ENCODE results near the gene PLXDC2. TPM values are rescaled to one million over a fixed set of nuclear protein-coding genes. Genes with fewer than 3 reads are reported as not detected.

PLXDC2 gene
- polyA plus RNA-seq, 1 of the 3 experiments (the other 2 are of a cell fraction), result 2.5 TPM

DNA sequence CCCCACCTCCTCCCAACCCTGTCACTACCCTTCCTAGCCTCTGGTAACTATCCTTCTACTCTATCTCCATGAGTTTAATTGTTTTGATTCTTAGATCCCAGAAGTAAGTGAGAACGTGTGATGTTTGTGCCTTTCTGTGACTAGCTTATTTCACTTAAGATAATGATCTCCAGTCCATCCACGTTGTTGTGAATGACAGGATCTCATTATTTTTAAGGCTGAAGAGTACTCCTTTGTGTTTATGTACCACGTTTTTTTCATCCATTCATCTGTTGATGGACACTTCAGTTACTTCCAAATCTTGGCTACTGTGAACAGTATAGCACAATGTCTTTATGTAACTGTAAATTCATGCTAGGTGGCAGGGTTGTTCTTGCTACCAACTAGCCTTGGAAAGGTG is 461.6 kb downstream of the PLXDC2 start (continued):
- TF ChIP-seq EP300 (IDR thresholded peaks at IDR 0.05; ENCODE audit: borderline replicate concordance in 1 of 2, low read depth in 1 of 2, low read length in 1 of 2) (no peak), FOSL2 (IDR thresholded peaks at IDR 0.05; ENCODE audit: borderline replicate concordance, low read depth) (no peak), MEF2A (IDR thresholded peaks at IDR 0.05; ENCODE audit: borderline replicate concordance, low read depth) (no peak)
- TF ChIP-seq, protein P1, sequence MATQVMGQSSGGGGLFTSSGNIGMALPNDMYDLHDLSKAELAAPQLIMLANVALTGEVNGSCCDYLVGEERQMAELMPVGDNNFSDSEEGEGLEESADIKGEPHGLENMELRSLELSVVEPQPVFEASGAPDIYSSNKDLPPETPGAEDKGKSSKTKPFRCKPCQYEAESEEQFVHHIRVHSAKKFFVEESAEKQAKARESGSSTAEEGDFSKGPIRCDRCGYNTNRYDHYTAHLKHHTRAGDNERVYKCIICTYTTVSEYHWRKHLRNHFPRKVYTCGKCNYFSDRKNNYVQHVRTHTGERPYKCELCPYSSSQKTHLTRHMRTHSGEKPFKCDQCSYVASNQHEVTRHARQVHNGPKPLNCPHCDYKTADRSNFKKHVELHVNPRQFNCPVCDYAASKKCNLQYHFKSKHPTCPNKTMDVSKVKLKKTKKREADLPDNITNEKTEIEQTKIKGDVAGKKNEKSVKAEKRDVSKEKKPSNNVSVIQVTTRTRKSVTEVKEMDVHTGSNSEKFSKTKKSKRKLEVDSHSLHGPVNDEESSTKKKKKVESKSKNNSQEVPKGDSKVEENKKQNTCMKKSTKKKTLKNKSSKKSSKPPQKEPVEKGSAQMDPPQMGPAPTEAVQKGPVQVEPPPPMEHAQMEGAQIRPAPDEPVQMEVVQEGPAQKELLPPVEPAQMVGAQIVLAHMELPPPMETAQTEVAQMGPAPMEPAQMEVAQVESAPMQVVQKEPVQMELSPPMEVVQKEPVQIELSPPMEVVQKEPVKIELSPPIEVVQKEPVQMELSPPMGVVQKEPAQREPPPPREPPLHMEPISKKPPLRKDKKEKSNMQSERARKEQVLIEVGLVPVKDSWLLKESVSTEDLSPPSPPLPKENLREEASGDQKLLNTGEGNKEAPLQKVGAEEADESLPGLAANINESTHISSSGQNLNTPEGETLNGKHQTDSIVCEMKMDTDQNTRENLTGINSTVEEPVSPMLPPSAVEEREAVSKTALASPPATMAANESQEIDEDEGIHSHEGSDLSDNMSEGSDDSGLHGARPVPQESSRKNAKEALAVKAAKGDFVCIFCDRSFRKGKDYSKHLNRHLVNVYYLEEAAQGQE (IDR thresholded peaks at IDR 0.05; ENCODE audit: low read depth, low read length), result no peak

DNA sequence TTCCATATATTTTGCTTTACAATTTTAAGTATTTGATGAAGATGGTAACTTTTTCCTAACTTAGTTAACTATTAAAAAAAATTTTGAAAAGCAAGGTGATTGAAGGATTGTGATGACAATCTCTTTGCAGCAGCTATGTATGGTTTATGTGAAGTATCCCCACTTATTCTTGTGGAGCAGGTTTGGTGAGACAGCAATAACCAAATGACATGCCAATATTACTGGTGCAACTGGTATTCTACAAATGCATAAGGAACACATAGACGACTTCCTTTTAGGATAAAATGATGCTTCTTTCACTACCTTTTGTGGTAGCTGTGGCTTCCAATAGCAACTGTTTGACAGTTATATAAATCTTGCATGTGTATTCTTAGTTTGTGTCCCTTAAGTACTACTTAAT is 465.3 kb downstream of the PLXDC2 start:
- no peaks in the 10 kb centered on the region for H3K79me2 ChIP-seq (ENCODE audit: insufficient read depth)
- CTCF ChIA-PET, result interaction anchor here (1.3 kb wide), 1 partner anchor 25 kb away, joined by 3 read pairs; no protein-coding TSS in a partner anchor
- POLR2A ChIA-PET, result no interaction called here
- H4K20me1 ChIP-seq (ENCODE audit: insufficient read depth), result no peaks in the 10 kb centered on the region
- TF ChIP-seq NFIC (IDR thresholded peaks at IDR 0.05; ENCODE audit: borderline replicate concordance) (no peak), RAD21 (IDR thresholded peaks at IDR 0.05; ENCODE audit: low read length) (no peak), TAF1 (IDR thresholded peaks at IDR 0.05; ENCODE audit: borderline replicate concordance, low read depth, low read length) (no peak), JUND (IDR thresholded peaks at IDR 0.05) (no peak), FOSL2 (IDR thresholded peaks at IDR 0.05; ENCODE audit: borderline replicate concordance, low read depth) (no peak), MEF2A (IDR thresholded peaks at IDR 0.05; ENCODE audit: borderline replicate concordance, low read depth) (no peak), EZH2phosphoT487 (IDR thresholded peaks at IDR 0.05; ENCODE audit: borderline replicate concordance, low read depth) (no peak), GATA2 (CRISPR knock-in tag; IDR thresholded peaks at IDR 0.05) (no peak), SIN3A (IDR thresholded peaks at IDR 0.05; ENCODE audit: borderline replicate concordance, low read depth, low read length) (no peak), NRF1 (IDR thresholded peaks at IDR 0.05; ENCODE audit: low read depth, low read length) (no peak), RCOR1 (IDR thresholded peaks at IDR 0.05; ENCODE audit: low read length) (no peak), RFX5 (IDR thresholded peaks at IDR 0.05; ENCODE audit: low read length) (no peak), TEAD4 (IDR thresholded peaks at IDR 0.05; ENCODE audit: borderline replicate concordance, insufficient read depth) (no peak), FOXM1 (IDR thresholded peaks at IDR 0.05; ENCODE audit: low read depth) (no peak)
- TF ChIP-seq, protein P2, sequence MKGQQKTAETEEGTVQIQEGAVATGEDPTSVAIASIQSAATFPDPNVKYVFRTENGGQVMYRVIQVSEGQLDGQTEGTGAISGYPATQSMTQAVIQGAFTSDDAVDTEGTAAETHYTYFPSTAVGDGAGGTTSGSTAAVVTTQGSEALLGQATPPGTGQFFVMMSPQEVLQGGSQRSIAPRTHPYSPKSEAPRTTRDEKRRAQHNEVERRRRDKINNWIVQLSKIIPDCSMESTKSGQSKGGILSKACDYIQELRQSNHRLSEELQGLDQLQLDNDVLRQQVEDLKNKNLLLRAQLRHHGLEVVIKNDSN (IDR thresholded peaks at IDR 0.05; ENCODE audit: borderline replicate concordance, low read depth), result no peak
- TF ChIP-seq, protein P3, sequence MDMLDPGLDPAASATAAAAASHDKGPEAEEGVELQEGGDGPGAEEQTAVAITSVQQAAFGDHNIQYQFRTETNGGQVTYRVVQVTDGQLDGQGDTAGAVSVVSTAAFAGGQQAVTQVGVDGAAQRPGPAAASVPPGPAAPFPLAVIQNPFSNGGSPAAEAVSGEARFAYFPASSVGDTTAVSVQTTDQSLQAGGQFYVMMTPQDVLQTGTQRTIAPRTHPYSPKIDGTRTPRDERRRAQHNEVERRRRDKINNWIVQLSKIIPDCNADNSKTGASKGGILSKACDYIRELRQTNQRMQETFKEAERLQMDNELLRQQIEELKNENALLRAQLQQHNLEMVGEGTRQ (IDR thresholded peaks at IDR 0.05; ENCODE audit: borderline replicate concordance, low read depth, low read length), result no peak
- 36% methylated on average over 1 of the region's 1 CpG for WGBS (ENCODE audit: low lambda C conversion rate)
- H3K36me3 ChIP-seq (replicated peaks in 1 of 2; ENCODE audit: control insufficient read depth in 1 of 2, insufficient read depth in 2 of 2, low read length in 1 of 2), result no peaks in the 10 kb centered on the region
- H3K4me1 ChIP-seq (ENCODE audit: control insufficient read depth in 1 of 2, insufficient read depth in 2 of 2, low read depth in 1 of 2, low read length in 1 of 2), result peaks cover 0 to 5% of the 10 kb centered on the region in 2 experiments; a peak in 1 of 4 replicates
- H3F3A ChIP-seq (replicated peaks; ENCODE audit: insufficient read depth), result no peaks in the 10 kb centered on the region
- H3K4me2 ChIP-seq, result no peak overlapping the region
- no peak overlapping the region for H2AFZ ChIP-seq (ENCODE audit: low read depth)
- no peaks in the 10 kb centered on the region for H3K9me2 ChIP-seq
- no peak overlapping the region for H3K9ac ChIP-seq
- DNase-seq, result no peak
- no peak overlapping the region for H3K4me3 ChIP-seq (ENCODE audit: low read depth in 2 of 2, low read length in 1 of 2)
- H3K27ac ChIP-seq (ENCODE audit: low read depth in 2 of 2, low read length in 1 of 2), result no peak overlapping the region
- H3K27me3 ChIP-seq (ENCODE audit: insufficient read depth), result no peaks in the 10 kb centered on the region
- H3K9me3 ChIP-seq, result no peaks in the 10 kb centered on the region

Data from SK-N-SH (cell line).